ENCODE results near the gene LYPD6.
"Not testable (repeated sequence)": the region's sequence is repeated elsewhere in the genome, so short reads cannot be mapped to it uniquely, and the experiment has no call there.

The LYPD6 gene, protein sequence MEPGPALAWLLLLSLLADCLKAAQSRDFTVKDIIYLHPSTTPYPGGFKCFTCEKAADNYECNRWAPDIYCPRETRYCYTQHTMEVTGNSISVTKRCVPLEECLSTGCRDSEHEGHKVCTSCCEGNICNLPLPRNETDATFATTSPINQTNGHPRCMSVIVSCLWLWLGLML

DNA sequence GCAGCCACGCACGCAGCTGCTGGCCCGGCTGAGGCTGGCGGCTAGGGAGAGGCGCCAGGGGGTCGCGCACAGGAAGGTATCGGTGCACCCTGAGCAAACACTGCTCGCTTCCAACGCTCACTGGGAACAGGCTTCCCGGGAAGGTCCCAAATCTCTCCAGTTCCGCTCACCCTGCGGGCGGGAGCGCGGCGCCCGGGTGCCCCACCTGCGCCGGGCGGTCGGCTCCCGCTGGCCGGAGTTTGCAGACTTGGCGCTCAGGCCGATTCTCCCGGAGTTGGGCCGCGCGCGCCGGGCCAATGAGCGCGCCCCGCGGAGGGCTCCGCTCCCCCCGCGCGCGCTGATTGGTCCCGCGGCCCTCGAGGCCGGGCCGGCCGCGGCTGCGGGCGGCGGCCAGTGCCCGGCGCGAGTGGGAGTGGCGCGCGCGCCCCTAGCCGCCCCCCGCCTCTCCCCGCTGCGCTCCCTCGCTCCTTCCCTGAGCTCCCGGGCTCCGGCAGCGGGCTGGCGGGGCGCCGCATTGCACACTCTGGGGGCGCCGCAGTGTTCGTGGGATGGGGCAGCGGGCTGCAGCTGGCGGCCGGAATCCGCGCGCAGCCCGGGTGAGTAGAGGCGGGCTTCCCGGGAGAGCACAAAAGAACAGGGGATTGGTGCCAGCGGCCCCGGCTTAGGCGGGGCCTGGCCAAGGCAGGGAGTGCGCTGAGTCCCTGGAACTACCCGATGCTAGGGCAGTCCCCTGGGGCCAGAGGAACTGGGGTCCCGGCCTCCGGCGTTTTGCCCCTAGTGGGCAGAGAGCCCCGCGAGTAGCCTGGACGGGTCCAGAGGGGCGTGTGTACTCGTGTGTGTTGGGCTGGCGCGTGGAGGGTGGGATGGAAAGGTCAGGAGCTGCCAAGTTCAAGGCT lies at the start of gene LYPD6:
Gene LYPD6 (plus strand): TSS at position 461 of the 896 bp plus-strand sequence. CDS start 107,122 bp downstream, outside the sequence.
- peak; percentile 70 for DNase-seq

DNA sequence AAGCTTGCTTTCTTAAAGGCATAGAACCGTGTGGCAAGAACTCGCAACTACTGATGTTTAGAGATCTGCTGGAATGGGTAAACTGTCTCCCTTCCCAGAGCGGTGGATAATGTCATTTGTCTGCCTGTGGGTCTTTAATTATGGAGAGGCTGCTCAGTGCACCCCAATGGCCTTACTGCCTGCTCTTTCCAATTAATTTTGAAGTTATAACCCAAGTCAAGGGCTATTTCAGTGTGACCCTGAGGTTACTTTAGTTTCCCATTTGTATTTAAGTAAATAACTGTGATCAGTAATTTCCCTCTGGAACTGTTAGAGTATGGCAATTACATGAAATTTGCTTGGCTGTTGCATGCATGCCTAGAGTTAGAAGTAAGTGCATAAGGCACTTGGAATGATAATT lies 48.9 kb upstream of the LYPD6 start:
- DNase-seq: no peak

DNA sequence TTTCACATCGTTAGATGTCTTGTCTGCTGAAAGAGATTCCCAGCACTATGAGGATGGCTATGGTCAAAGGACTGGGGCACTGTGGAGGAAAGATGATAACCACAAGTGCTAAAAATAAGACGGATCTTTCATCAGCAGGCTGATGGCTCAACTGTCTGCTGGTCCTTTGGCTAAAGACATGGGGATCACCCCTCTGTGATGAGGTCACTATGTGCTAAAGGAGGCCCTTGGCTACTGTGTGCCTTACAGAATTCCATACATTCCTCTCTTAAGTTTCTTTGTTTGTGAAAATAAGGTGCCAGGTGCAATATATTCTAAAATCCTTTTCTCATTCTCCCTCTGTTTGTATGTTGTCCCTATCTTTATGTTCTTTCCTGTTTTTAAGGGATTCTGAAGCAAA lies 39.7 kb upstream of the LYPD6 start:
- DNase-seq: no peak

DNA sequence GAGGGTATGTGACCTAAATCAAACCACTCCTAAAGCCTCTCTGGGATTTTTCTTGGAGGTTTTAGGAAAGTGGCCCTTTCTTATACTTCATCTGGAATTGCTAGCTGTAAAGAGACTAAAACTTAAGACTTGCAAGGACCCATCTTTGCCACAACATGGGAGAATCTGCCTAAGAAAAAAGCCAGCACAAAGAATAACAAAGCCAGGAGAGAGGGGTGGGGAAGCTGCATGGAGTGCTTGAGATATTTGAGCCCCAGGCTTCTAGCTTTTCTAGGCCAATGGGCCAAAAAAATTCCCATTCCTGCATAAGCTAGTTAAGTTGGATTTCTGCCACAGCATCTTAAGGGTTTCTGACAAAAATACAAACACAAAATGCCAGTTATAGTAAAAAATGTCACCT lies 38.5 kb upstream of the LYPD6 start:
- DNase-seq: no peak

DNA sequence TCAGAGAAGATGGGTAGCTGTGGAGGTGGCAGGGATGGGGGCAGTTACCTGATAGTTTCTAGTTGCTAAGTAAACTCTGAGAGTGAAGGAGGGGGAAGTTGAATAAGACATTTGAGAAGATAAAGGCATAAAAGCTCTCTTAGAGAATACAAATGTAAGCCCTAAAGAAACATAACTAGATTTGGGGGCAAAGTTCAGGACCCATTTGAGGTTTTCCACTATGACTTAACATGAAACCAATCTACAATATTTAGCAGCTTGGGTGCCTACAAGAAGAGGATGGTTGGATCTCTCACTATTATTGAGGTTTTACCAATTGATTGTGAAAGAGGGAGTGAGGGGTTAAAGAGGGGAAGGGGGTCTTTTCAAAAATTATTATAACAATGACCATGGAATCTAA lies 34.4 kb upstream of the LYPD6 start:
- DNase-seq: no peak

DNA sequence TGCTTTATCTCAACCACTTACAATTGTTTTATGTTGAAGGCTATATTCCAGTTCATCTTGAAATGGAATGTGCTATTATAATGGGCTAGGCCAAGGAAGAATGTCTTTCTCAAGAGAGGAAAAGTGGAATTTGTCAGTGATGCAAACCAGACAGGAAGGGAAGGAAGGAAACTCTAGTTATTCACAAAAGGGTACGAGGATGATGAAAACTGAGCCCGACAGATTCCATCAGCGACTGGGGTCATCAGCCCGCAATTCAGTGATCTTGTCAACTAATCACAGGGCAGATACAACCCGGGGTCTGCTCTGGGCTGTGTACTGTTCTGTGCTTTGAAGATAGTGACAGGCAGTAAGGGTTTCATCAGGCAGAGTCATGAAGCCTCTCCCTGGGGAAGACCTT lies 23.4 kb upstream of the LYPD6 start:
- no peak for DNase-seq

DNA sequence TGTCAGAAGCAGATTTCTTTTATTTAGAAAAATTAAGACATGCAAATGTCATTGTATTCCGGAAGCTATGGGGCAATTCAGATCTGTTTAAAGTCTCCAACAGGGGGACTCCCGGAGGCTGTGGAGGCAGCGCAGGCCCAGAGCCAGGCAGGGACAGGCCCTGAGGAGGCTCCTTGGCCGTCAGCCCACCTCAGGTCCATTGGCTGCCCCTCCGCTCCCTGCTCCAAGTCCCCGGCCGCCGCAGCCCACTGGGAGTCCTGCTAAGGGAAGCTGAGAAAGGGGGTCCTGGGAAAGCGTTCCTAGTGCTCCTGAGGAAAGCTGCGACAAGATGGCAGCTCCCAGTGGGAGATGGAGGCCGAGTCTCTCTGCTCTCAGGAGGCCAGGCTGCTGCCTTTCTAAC lies 20.0 kb upstream of the LYPD6 start:
- no peak for DNase-seq

DNA sequence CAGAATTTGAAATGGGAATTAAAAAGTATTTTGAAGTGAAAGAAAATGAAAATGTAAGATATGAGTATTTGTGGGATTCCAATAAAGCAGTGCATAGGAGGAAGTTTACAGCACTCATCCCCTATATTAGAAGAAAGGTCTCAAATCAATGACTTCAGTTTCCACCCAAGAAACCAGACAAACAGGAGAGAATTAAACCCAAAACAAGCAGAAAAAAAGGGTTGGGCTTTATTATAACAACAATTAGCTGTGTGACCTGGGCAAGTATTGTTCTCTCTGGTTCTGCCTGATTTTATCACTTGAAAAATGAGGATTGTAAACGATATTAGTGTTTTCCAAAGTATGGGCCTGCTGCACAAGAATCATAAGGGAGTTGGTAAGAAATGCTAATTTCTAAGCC lies 18.3 kb upstream of the LYPD6 start:
- no peak for DNase-seq

DNA sequence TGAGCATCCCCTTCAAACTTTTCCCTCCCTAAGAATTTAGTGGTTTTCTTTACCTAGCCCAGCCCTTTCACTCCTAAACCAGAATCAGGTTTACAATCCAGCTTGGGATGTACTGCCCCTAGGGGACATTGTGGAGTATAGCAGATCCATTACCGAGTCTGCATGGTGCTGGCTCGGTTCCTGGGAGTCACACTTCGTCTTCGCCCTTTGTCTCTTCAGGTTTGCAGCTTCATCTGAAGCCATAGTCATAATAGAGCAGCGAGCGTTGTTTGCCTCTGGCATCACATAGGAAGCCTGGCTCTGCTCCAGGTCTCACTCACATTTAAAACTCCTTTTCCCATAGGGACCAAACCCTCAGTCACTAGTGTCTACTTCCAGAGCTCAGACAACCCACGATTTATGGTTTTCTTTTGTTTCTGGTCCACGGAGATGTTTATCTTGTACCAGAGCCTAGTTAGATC lies 16.8 kb upstream of the LYPD6 start:
- peak; percentile 57 for DNase-seq

DNA sequence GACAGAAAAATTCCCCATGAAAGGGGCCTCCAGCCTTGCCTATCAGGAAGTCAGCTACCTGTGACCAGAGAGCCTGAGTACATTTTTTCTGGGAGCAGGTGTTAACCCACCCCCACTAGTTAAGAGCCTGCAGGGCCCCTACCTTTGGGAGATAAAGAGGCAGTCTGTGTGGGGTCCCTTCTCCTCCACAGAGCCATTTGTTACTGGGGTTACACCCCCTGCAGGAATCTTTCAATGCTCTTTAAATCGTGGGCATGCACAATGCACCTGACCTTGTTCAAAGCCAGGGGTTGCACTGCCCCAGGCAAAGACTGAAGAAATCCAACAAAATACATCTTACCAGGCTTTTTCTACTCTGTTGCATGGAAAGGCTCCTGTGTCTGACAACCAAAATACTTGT lies 15.7 kb upstream of the LYPD6 start:
- no peak for DNase-seq

DNA sequence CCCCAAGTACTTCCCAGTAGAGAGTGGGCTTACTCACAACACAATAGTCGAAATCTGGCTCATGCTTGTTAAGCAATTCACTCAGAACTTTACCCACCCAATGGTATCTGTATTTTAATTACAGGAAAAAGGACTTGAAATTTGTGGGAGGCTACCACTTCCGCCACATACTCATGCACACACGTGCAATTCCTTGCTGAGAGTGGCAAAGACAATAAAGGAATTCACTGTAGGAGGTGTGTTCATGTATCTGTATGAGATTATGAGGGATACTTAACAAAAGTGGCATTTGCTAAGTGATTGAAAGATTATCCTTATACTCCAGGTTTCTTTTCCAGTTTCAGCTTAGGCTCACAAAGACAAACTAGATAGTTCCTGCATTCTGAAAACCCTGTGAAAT lies 14.9 kb upstream of the LYPD6 start:
- no peak for DNase-seq

DNA sequence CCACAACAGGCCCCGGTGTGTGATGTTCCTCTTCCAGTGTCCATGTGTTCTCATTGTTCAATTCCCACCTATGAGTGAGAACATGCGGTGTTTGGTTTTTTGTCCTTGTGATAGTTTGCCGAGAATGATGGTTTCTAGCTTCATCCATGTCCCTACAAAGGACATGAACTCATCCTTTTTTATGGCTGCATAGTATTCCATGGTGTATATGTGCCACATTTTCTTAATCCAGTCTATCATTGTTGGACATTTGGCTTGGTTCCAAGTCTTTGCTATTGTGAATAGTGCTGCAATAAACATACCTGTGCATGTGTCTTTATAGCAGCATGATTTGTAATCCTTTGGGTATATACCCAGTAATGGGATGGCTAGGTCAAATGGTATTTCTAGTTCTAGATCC lies 11.8 kb upstream of the LYPD6 start:
- DNase-seq: not testable (repeated sequence)

DNA sequence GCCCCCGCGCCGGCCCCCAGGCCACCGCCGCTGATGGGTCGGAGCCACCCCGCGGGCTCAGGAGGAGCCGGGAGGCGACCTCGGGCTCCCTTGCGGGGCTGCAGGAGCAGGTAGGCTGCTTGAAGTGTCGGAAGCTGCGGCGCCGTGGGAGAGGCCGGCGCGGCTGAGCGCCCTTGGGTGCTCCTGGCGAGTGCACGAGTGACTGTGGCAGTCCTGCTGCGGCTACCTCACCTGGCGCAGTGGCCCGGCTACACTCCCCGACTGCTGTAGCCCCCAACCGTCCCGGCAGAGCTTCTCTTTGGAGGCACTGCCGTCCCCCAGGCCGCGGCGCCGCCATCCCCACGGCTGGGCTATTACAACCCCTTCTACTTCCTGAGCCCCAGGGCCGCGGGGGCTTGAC lies 10.0 kb upstream of the LYPD6 start:
- no peak for DNase-seq

DNA sequence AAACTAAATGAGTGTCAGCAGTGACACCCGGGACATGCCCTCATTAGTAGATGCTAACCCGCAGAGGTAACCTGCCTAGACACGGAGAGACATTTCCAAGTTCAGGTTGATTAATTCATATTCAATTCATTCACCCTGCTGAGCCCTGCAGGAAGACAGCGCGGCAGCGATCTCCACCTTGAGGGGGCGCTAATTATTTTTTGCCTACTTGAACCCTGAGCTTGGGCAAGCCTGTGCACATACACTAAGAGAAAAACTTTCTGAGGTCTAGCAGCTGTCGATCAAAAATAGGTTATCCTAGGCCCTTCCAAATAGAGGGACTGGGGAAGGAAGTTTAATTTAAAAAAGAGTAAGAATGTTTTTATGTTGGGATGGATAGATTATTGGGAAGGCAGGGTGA lies 1.3 kb upstream of the LYPD6 start:
- peak; percentile 44 for DNase-seq

DNA sequence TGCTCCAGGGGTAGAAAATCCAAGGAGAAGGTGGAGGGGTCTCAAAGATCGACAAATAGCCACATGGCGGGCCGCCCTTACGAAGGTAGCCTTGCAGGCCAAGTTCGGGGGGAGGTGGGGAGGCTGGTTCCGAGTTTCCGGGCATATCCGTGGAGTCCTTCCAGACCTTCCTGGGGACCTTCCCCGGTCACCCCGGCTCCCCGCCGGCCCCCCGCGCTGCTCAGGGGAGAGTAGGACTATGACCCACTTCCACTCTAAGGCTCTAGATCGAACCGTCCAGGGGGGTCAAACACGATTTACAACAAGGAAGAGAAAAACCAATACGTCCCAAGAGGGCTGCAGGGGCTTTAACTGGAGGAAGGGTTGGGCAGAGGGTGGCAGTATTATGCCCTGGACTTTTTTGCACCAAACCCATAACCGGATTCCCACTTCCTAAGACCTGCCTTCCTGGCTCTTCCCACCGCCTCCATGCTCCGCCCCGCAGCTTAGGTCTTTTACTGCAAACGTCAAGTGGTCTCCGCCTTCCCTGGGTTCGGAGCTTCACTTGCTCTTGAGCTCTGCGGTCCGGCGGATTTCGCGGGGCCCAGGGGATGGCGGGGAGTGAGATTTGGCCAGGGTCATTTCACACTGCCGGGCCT lies 779 bp upstream of the LYPD6 start:
- peak; percentile 78 for DNase-seq

DNA sequence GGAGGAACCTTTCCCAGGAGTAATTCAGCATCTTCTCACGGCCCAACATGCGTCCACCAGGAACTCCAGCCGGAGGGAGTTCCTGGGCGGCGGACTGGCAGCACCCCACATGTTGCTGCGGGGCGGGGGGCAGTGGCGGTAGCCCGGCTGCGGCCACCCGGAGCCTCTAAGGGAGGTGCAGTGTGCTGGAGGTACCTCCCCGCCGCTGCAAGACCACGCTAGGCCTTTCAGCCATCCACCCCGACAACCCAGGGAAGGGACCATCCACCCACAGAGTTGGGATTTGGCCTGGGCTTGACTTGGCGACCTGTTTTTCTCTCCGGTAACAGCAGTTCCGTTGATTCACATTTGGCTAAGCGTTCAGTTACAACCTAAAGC lies 625 bp downstream of the LYPD6 start:
- no peak for DNase-seq

DNA sequence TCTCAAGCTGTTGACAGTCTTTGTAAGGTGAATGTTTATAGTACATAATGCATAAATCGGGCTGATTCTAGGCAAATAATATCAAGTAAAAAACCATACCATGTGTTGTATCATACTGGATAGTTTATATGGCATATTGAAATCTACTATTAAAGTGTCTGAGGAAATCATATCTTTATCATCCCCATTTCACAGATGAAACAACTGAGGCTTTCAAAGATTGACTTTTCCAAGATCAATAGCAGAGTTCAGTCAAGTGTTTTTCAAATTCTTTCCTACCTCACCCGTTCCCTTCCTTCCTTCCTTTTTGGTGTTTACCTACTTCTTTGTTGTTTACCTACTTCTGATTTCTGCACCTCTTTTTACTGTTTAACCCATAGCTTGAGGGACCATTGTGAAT lies 2.0 kb downstream of the LYPD6 start:
- no peak for DNase-seq

DNA sequence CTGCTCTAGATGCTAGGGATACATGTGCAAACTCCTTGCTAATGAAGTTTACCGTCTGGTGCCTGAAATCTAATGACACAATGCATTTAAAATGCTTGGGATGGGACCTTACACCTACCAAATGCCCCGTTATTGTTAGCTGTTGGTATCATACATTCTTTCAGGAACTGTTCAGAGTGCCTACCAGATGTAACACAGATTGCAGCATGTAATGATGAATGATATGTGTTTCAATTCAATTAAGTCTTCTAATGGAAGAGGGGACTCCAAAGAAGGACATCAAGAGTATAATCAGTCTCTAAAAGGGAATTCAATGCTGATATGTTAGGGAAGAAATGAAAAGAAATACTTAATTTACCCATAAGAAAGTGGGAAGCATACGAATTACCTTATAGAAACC lies 3.2 kb downstream of the LYPD6 start:
- no peak for DNase-seq

DNA sequence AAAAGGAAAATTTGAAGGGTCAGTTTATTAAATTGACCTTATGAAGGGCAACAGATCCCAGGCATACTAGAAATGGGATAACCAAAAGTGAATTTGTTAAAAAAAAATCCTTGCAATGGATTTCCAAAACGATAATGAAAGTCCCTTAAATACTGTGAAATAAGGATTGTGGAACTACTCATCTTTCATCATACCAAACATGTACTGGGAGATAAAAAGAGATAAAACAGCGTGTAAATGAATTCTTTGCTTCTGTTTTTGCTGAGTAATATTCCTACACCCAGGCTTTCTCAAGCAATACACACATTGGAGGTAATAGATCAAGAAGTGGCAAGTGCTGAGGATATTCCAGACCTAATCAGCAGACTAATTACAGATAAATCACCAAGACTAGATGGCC lies 3.8 kb downstream of the LYPD6 start:
- no peak for DNase-seq

DNA sequence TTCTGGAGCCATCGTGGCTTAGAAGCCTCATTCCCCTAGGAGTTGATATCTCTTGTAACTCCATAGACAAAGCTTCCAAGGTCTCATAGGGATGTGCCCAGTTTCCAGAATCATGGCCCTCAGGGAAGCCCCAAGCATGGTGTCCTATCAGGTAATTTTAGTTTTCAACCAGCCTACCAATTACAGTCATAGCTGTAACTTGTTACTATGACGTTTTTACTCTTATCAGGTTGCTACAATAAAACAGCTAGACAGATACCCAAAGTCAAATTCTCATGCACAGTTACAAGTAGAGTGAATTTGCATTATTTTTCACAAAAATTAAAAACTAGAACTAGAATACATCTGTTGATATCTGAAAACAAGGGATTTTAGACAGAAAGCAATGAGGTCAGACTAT lies 8.9 kb downstream of the LYPD6 start:
- no peak for DNase-seq

DNA sequence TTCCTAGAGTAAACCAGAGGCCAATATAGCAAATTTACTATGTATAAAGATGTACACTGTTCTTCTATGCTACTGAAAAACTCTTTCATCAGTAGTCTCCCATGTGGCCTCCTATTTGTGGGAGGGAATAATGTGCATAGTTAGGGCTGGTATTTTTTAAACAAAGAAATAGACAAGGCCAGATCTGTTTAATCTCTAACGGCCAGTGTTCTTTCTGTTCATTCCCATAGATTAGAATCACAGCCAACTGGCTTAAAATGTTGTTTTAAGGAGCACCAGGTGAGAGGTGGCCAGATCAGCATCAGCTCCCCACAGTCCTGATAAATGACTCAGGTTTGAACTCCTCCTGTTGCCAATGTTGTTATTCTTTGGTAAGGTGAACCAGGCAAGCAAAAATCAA lies 12.1 kb downstream of the LYPD6 start:
- no peak for DNase-seq

DNA sequence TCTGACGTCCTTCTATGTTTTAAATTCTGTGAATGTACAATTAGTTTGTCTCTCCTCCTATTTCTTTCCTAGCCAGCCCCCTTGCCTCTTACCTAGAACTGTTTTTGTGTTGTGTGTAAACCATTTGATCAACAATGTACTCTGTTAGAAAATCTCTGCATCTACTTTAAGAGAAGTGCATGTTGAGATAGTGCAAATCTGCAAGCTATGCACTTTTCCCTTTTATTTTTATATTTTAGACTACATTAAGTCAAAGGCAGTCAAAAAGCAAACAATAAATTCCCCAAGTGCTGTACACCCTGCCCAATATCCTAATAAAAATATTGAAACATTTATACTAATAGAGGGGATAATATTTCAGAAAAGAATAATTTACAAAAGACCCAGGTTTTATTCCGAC lies 13.7 kb downstream of the LYPD6 start:
- DNase-seq: no peak

DNA sequence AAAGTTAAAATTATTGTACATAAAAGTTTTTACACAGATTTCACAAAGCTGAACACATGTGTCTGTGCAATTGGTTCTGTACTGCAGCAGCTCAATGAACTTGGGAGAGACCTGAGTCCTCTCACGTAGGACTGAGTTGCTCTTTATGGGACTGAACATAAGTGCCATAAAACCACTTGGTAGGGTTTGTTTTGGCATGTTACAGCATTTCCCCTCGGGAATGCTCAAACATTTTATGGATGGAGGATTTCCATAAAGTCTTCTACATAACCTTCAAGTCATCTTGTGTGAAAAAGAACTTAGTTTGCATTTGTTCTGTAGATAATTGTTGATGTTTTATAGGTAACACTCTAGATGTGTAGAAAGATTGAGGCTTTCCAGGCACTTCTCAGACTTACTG lies 15.9 kb downstream of the LYPD6 start:
- DNase-seq: no peak

DNA sequence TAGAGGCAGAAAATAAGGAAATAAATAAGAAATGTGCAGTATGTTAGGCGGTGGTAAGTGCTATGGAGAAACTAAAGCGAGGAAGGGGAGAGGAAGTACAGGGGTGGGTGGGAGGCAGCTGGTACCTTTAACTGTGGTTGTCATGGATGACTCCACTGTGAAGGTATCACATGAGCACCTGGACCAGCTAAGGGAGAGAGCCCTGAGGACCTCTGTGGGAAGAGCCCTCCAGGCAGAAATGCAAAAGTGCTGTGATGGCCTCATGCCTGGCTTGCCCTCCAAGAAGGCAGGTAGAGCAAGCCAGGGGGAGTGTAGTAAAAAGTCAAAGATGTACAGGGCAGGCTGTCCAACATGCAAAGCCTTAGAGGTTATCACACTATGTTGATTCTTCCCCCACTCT lies 17.9 kb downstream of the LYPD6 start:
- no peak for DNase-seq
